SK-N-SH (cell line): ENCODE data around the gene CCDC70. TPM values are rescaled to one million over a fixed set of nuclear protein-coding genes. Genes with fewer than 3 reads are reported as not detected.

Source experiments
- CTCF ChIA-PET: fragments of 300-600, 350-600 bp; formaldehyde crosslinking; extraction: SDS; loops from one replicate; lab custom pipeline; 2021; lab: Yijun Ruan, JAX
- POLR2A ChIA-PET: fragments of 350-600 bp; sonication (Branson Sonifier 250); formaldehyde crosslinking; extraction: SDS; loops from one replicate; lab custom pipeline; 2020; ENCODE audit warnings: antibody characterized with exemption, inconsistent platforms; lab: Yijun Ruan, JAX
- DNase-seq: peaks from one replicate; pipeline ENCODE4 v3.0.0; 2012
- H2AFZ ChIP-seq: fragments of 200-600 bp; sonication (generic); 2 replicates; pipeline ENCODE4 v1.8.1; 2016; ENCODE audit warnings: antibody characterized with exemption, mild to moderate bottlenecking, low read depth
- H3F3A ChIP-seq: fragments of 200-600 bp; sonication (generic); replicated peaks from 2 replicates; pipeline ENCODE3; 2016; ENCODE audit warnings: antibody characterized with exemption, mild to moderate bottlenecking; ENCODE audit not compliant: insufficient read depth
- H3K27ac ChIP-seq, 2 experiments: fragments of 200-500 bp in 1 of 2; fragments of 200-600 bp in 1 of 2; sonication (Bioruptor generic) in 1 of 2; sonication (generic), shearing (Covaris generic) in 1 of 2; 2 replicates each; pipeline versions ENCODE4 v1.5.1 to v1.6.1; 2014 to 2016; ENCODE audit warnings: low read depth in 2 of 2, inconsistent platforms in 1 of 2, low read length in 1 of 2, mild to moderate bottlenecking in 1 of 2, mixed read lengths in 1 of 2
- H3K27me3 ChIP-seq: fragments of 200-600 bp; sonication (generic), shearing (Covaris generic); 2 replicates; pipeline ENCODE4 v1.6.1; 2016; ENCODE audit warnings: mixed run types; ENCODE audit not compliant: insufficient read depth
- H3K36me3 ChIP-seq, 2 experiments: fragments of 200-500 bp in 1 of 2; fragments of 200-600 bp in 1 of 2; sonication (Bioruptor generic) in 1 of 2; sonication (generic) in 1 of 2; replicated peaks in 1 of 2; 2 replicates each; pipeline versions ENCODE3 to v1.5.1; 2014 to 2016; ENCODE audit warnings: low read length in 1 of 2, mild to moderate bottlenecking in 1 of 2; ENCODE audit not compliant: insufficient read depth in 2 of 2, control insufficient read depth in 1 of 2
- H3K4me1 ChIP-seq, 2 experiments: fragments of 200-500 bp in 1 of 2; fragments of 200-600 bp in 1 of 2; sonication (Bioruptor generic) in 1 of 2; sonication (generic), shearing (Covaris generic) in 1 of 2; 2 replicates each; pipeline versions ENCODE4 v1.5.1 to v1.6.1; 2014 to 2016; ENCODE audit warnings: low read depth in 1 of 2, low read length in 1 of 2, mixed run types in 1 of 2; ENCODE audit not compliant: insufficient read depth in 2 of 2, control insufficient read depth in 1 of 2
- H3K4me2 ChIP-seq: fragments of 200-600 bp; sonication (generic), shearing (Covaris generic); 2 replicates; pipeline ENCODE4 v1.6.1; 2017; ENCODE audit warnings: mixed run types
- H3K4me3 ChIP-seq, 2 experiments: fragments of 200-500 bp in 1 of 2; fragments of 200-600 bp in 1 of 2; sonication (Bioruptor generic) in 1 of 2; sonication (generic), shearing (Covaris generic) in 1 of 2; 2 replicates each; pipeline versions ENCODE4 v1.5.1 to v1.8.1; 2014 to 2016; ENCODE audit warnings: low read depth in 2 of 2, inconsistent platforms in 1 of 2, low read length in 1 of 2, mild to moderate bottlenecking in 1 of 2, mixed read lengths in 1 of 2, moderate library complexity in 1 of 2
- H3K79me2 ChIP-seq: fragments of 200-600 bp; sonication (generic); 2 replicates; pipeline ENCODE4 v1.8.1; 2017; ENCODE audit warnings: mild to moderate bottlenecking; ENCODE audit not compliant: insufficient read depth
- H3K9ac ChIP-seq: fragments of 200-600 bp; sonication (generic); 2 replicates; pipeline ENCODE4 v1.6.1; 2017; ENCODE audit warnings: mixed run types
- H3K9me2 ChIP-seq: fragments of 200-600 bp; sonication (generic); 2 replicates; pipeline ENCODE4 v1.6.1; 2017; ENCODE audit warnings: mixed run types
- H3K9me3 ChIP-seq: fragments of 200-600 bp; sonication (generic); 2 replicates; pipeline ENCODE4 v1.6.1; 2017; ENCODE audit warnings: mixed run types, mild to moderate bottlenecking, moderate library complexity
- H4K20me1 ChIP-seq: fragments of 200-600 bp; sonication (generic); 2 replicates; pipeline ENCODE4 v1.6.1; 2017; ENCODE audit warnings: mild to moderate bottlenecking, mixed run types; ENCODE audit not compliant: insufficient read depth
- CHD2 ChIP-seq: fragments of 150-350 bp; IDR thresholded peaks from 2 replicates; pipeline ENCODE4 v1.6.1; 2018; ENCODE audit warnings: low read length; ENCODE audit not compliant: partially characterized antibody
- GATA2 ChIP-seq: sonication (generic); formaldehyde crosslinking; IDR thresholded peaks from 2 replicates; pipeline ENCODE4 v1.5.0; 2020; ENCODE audit warnings: mild to moderate bottlenecking, missing genetic modification reagents
- MXI1 ChIP-seq: IDR thresholded peaks from 2 replicates; pipeline ENCODE4 v1.6.1; 2012; ENCODE audit warnings: mild to moderate bottlenecking, low read depth, low read length, improper control_type of control experiment
- NRF1 ChIP-seq: IDR thresholded peaks from 2 replicates; pipeline ENCODE4 v1.6.1; 2012; ENCODE audit warnings: low read depth, mild to moderate bottlenecking, low read length
- PBX3 ChIP-seq: IDR thresholded peaks from 2 replicates; pipeline ENCODE4; 2012
- RAD21 ChIP-seq: IDR thresholded peaks from 2 replicates; pipeline ENCODE4 v1.6.1; 2012; ENCODE audit warnings: mild to moderate bottlenecking, low read length
- TAF1 ChIP-seq: IDR thresholded peaks from 2 replicates; pipeline ENCODE4 v1.6.1; 2012; ENCODE audit warnings: low read depth, mild to moderate bottlenecking, low read length, moderate library complexity, borderline replicate concordance
- TEAD4 ChIP-seq: IDR thresholded peaks from 2 replicates; pipeline ENCODE4 v1.4.0; 2012; ENCODE audit warnings: mild to moderate bottlenecking, borderline replicate concordance; ENCODE audit not compliant: insufficient read depth
- WGBS: methylation state at CpG from one replicate; pipeline ENCODE4 v1.1.6; 2017; ENCODE audit warnings: low lambda C conversion rate; 5-methylcytosine and 5-hydroxymethylcytosine counted together
- polyA plus RNA-seq, 3 experiments: library from polyadenylated mRNA; depleted of rRNA; stranded (reverse); fragments of >200 nt; gene quantifications; 2 replicates each; pipeline ENCODE4 v1.2.3, GENCODE V29; 2012
- TF ChIP-seq, protein P1 (sequence below): fragments of 200-600 bp; sonication (generic); IDR thresholded peaks from 2 replicates; pipeline ENCODE4 v1.6.1; 2017; ENCODE audit warnings: antibody characterized with exemption, mild to moderate bottlenecking, moderate library complexity
- TF ChIP-seq, protein P2 (sequence below): IDR thresholded peaks from 2 replicates; pipeline ENCODE4 v1.4.0; 2012; ENCODE audit warnings: low read depth

Gene CCDC70
- polyA plus RNA-seq, 1 of the 3 experiments (the other 2 are of a cell fraction): not detected

GRCh38 chr13:51862957-51863356 lies 1.2 kb downstream of the CCDC70 start:
- no peak overlapping the region for H3K4me3 ChIP-seq
- TF ChIP-seq TAF1: no peak
- TF ChIP-seq, all 33 proteins: peak for 0
- no peak for DNase-seq
- Histone ChIP-seq H3K9me3 (no peaks in the 10 kb centered on the region), H3K4me1 (no peaks in the 10 kb centered on the region), H2AFZ (no peak overlapping the region), H3K27ac (no peak overlapping the region), H3K27me3 (peaks cover 5% of the 10 kb centered on the region; the same call in 1 of the 2 replicates), H3K9ac (no peak overlapping the region), H4K20me1 (no peaks in the 10 kb centered on the region), H3K79me2 (no peaks in the 10 kb centered on the region), H3K4me2 (no peak overlapping the region), H3K36me3 (no peaks in the 10 kb centered on the region), H3K9me2 (no peaks in the 10 kb centered on the region), H3F3A (peaks cover 5% of the 10 kb centered on the region)
- CTCF ChIA-PET: interaction anchor here (0.8 to 1.3 kb wide), 6 partner anchors 13 to 265 kb away, joined by 3 to 4 read pairs (median 3); no protein-coding TSS in a partner anchor
- POLR2A ChIA-PET: no interaction called here
- WGBS: 67% methylated on average over 7 of the region's 7 CpGs

DNA sequence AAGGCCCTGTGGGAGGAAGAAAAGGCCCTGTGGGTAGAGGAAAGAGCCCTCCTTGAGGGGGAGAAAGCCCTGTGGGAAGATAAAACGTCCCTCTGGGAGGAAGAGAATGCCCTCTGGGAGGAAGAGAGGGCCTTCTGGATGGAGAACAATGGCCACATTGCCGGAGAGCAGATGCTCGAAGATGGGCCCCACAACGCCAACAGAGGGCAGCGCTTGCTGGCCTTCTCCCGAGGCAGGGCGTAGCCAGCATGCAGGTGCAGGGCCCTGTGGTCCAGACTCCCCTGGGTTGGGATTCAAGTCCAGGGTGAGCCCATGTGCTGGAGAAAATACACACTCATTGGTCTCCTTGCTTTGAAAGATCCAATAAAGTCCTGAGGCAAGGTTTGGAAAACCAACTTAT lies 4.1 kb downstream of the CCDC70 start:
- Histone ChIP-seq H3K9me2 (no peaks in the 10 kb centered on the region), H3K4me1 (no peaks in the 10 kb centered on the region), H3K27ac (no peak overlapping the region), H3K27me3 (peaks cover 5% of the 10 kb centered on the region), H3K4me3 (no peak overlapping the region), H2AFZ (no peak overlapping the region), H3K79me2 (no peaks in the 10 kb centered on the region), H3K36me3 (no peaks in the 10 kb centered on the region), H3K4me2 (no peak overlapping the region), H4K20me1 (no peaks in the 10 kb centered on the region), H3K9ac (no peak overlapping the region), H3K9me3 (no peaks in the 10 kb centered on the region), H3F3A (peaks cover 5% of the 10 kb centered on the region)
- ChIA-PET CTCF (no interaction called here), POLR2A (no interaction called here)
- TF ChIP-seq, protein P1, sequence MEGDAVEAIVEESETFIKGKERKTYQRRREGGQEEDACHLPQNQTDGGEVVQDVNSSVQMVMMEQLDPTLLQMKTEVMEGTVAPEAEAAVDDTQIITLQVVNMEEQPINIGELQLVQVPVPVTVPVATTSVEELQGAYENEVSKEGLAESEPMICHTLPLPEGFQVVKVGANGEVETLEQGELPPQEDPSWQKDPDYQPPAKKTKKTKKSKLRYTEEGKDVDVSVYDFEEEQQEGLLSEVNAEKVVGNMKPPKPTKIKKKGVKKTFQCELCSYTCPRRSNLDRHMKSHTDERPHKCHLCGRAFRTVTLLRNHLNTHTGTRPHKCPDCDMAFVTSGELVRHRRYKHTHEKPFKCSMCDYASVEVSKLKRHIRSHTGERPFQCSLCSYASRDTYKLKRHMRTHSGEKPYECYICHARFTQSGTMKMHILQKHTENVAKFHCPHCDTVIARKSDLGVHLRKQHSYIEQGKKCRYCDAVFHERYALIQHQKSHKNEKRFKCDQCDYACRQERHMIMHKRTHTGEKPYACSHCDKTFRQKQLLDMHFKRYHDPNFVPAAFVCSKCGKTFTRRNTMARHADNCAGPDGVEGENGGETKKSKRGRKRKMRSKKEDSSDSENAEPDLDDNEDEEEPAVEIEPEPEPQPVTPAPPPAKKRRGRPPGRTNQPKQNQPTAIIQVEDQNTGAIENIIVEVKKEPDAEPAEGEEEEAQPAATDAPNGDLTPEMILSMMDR: no peak
- TF ChIP-seq CHD2: no peak
- TF ChIP-seq MXI1: no peak
- TF ChIP-seq NRF1: no peak
- TF ChIP-seq PBX3: no peak
- no peak for TF ChIP-seq GATA2 (CRISPR knock-in tag)
- no peak for DNase-seq
- WGBS: 0% methylated on average over 1 of the region's 7 CpGs

GRCh38 chr13:51867062-51867461 lies 5.3 kb downstream of the CCDC70 start:
- ChIA-PET CTCF (interaction anchor here (0.8 to 2.0 kb wide), 2 partner anchors 52 to 69 kb away, joined by 3 to 5 read pairs; no protein-coding TSS in a partner anchor), POLR2A (no interaction called here)
- H4K20me1 ChIP-seq: no peaks in the 10 kb centered on the region
- no peak overlapping the region for H2AFZ ChIP-seq
- H3K27ac ChIP-seq: no peak overlapping the region
- H3K9me2 ChIP-seq: no peaks in the 10 kb centered on the region
- DNase-seq: no peak
- peaks cover 5% of the 10 kb centered on the region for H3K27me3 ChIP-seq
- no peaks in the 10 kb centered on the region for H3K4me1 ChIP-seq
- no peaks in the 10 kb centered on the region for H3K9me3 ChIP-seq
- no peak overlapping the region for H3K4me3 ChIP-seq
- H3K9ac ChIP-seq: no peak overlapping the region
- H3F3A ChIP-seq: peaks cover 4% of the 10 kb centered on the region
- no peak overlapping the region for H3K4me2 ChIP-seq
- whole genome bisulfite sequencing: 83% methylated on average over 4 of the region's 4 CpGs
- TF ChIP-seq TEAD4: no peak
- TF ChIP-seq, protein P2, sequence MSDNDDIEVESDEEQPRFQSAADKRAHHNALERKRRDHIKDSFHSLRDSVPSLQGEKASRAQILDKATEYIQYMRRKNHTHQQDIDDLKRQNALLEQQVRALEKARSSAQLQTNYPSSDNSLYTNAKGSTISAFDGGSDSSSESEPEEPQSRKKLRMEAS: no peak
- no peak for TF ChIP-seq GATA2 (CRISPR knock-in tag)
- no peak for TF ChIP-seq RAD21
- H3K79me2 ChIP-seq: no peaks in the 10 kb centered on the region
- no peaks in the 10 kb centered on the region for H3K36me3 ChIP-seq
